ENCODE data around the gene BTG1.

GRCh38 chr12:92118826-92119536 is 26.7 kb downstream of the BTG1 start:
- TF ChIP-seq CTCF (IDR thresholded peaks at IDR 0.05; ENCODE audit: insufficient read depth, low read depth, low read length) (no peak), EZH2 (IDR thresholded peaks at IDR 0.05; ENCODE audit: insufficient read depth, low read length) (no peak)
